Retinal pigment epithelial cell (primary cell): ENCODE measurements around the gene C2orf81.

ENCODE experiments used
- DNase-seq: peaks from one replicate; pipeline ENCODE4 v3.0.0-alpha.2; 2010; ENCODE audit warnings: low read depth
- H3K4me3 ChIP-seq: 2 replicates; pipeline ENCODE4 v1.5.1; 2011; ENCODE audit warnings: mild to moderate bottlenecking, low read length, control low read depth, moderate library complexity
- TF ChIP-seq, protein P1 (sequence below): conservative IDR thresholded peaks from 2 replicates; pipeline ENCODE4 v1.5.1; 2011; ENCODE audit warnings: low read depth, low read length, control low read depth, inconsistent platforms

C2orf81 gene

DNA sequence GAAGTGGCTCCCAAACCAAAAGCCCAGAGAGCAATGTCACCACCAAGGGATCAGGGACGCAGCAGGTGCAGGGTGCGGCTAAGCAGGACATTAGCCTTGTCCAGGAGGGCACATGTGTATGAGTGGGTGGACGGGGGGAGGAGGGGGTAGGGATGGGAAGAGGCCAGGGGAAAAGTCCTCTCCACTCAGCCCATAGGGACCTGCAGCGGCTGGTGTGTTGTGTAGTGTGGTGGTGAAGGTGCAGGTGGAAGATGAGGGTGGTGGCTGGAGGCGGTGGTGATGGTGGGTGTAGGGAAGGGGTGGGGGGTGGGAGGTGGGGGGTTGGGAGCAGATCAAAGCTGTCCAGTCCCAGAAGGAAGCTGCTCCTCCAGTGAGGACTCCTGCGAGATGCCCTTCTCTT, 3.7 kb downstream of the C2orf81 start:
- no peak for DNase-seq
- no peak overlapping the region for H3K4me3 ChIP-seq
- TF ChIP-seq, protein P1, sequence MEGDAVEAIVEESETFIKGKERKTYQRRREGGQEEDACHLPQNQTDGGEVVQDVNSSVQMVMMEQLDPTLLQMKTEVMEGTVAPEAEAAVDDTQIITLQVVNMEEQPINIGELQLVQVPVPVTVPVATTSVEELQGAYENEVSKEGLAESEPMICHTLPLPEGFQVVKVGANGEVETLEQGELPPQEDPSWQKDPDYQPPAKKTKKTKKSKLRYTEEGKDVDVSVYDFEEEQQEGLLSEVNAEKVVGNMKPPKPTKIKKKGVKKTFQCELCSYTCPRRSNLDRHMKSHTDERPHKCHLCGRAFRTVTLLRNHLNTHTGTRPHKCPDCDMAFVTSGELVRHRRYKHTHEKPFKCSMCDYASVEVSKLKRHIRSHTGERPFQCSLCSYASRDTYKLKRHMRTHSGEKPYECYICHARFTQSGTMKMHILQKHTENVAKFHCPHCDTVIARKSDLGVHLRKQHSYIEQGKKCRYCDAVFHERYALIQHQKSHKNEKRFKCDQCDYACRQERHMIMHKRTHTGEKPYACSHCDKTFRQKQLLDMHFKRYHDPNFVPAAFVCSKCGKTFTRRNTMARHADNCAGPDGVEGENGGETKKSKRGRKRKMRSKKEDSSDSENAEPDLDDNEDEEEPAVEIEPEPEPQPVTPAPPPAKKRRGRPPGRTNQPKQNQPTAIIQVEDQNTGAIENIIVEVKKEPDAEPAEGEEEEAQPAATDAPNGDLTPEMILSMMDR: no peak

DNA sequence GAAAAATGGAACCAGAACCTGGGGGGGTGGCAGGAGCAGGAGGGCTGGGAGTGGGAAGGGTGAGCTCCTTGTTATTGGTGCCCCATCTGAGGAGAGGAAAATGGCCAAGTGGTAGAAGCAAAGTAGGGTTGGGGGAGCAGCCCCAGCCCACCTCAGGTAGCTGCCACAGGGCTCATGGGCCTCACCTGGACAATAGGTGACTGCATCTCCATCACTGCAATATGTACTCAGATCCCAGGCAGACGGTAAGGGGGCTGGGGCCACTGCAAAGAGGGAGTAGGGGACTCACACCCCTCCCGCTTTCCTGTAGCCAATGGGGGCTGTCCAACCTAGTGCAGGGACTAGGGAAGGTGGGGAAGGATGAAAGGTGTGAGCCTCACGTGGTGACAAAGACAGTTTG, 4.2 kb downstream of the C2orf81 start:
- no peak overlapping the region for H3K4me3 ChIP-seq
- DNase-seq: no peak
- TF ChIP-seq, protein P1: no peak

DNA sequence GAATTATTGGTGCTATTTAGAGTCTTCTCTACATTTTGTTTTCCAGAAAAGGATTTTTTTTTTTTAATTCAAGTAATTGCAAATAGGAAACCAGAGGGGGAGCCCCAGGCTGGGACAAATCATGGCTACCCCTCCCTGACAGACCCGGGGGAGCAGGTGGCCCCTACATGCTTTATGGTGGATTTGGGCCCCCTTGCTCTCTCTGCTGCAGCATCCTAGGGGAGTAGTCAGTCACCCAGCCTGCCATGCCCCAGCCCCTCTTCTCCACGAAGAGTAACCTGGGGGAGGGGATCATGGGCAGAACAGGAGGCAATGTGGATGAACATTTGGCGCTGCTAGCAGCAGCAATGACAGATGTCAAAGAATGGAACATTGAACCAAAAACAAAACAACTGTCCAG, 4.6 kb downstream of the C2orf81 start:
- no peak for DNase-seq
- TF ChIP-seq, protein P1: no peak
- no peak overlapping the region for H3K4me3 ChIP-seq

DNA sequence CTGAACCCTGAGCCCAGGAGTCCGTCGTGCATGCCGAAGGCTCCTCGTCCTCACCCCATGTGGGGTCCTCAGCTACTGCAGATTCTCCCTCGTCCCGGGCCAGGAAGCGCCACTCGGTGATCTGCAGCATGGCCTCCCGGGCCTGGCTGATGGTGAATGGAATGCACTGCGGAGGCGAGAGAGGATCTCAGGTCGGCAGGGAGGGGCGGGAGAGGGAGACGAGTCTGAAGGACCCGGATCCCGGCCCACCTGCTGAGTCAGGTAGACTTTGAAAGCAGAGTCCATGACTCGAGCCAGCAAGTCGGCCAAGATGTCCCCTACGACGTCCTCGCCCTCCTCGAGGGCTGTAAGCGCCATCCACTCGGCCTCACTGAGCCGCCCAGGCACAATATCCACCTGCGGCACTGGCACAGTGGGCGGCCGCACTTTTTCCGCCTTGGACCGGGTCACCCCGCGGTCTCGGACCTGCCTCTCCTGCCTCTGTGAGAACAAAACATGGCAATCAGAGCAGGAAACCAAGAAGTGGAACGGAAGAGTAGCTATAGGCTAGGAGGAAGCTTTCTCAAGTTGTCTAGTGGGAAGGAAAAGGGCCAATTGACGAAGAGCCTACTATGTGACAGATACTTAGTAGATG, 5.5 kb downstream of the C2orf81 start:
- no peak for DNase-seq
- TF ChIP-seq, protein P1: no peak
- H3K4me3 ChIP-seq: no peak overlapping the region

DNA sequence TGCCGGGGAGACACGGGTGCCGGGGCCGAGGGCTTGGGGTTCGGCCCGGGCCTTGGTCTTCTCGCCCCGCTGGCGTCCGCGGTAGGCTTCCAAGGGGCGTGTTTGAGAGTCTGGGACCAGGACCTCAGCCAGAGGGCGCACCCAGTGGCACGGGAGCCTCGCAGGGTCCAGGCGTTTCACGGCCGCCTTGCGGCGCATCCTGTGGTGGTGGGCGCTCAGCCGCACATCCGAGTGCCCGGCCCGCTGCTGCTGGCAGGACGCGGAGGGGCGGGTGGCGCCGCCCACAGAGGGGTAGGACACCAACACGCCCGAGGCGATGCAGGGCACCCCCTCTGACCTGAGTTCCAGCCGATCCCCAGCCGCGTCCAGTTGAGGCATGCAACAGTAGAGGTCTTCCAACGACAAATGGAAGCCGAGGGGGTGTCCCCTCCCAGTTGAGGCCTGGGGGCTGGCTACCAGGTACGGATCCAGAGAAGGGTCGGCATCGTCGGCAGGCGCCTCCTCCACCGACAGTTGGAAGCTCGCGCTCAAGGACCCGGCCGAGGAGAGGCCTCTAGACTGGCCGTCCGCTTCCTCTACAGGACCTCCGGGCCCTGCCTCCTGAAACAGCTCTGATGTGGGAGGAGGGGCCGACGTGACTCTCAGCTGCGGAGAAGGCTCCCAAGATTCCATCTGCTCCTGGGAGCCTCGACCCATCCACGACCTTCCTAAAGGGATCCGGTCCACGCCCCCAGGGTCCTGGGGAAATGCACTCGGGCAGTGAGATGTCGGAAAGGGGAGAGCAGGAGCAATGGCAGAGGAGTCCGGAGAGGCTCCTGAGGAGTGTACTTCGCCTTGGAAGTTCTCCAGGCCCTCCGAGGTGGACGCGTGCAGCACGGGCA, 6.3 kb downstream of the C2orf81 start:
- DNase-seq: no peak
- TF ChIP-seq, protein P1: peak; percentile 49
- peak overlapping the region; percentile 38 for H3K4me3 ChIP-seq

DNA sequence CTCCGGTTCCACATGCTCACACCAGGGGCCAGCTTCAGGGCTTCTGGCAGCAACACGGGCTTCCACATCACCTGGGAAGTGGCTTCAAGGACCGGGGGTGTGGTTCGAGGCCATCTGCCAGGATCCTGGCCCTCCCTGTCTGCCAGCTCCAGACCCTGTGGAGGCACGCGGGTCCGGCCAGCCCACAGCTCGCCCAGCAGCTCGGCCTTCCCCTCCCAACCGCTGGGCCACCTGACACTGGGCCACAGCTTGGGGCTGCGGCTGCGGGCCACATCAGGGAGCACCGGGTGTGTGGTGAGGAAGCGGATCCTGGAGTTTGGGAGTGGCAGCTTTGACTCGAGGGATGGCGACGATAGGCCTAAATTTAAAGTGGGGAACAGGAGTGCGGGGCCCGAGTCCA, 7.0 kb downstream of the C2orf81 start:
- peak overlapping the region; percentile 38 for H3K4me3 ChIP-seq
- TF ChIP-seq, protein P1: no peak

More for the DNA sequence above, 7.0 kb downstream of the C2orf81 start:
- no peak for DNase-seq
